ENCODE data around the gene PCNX2.

DNA sequence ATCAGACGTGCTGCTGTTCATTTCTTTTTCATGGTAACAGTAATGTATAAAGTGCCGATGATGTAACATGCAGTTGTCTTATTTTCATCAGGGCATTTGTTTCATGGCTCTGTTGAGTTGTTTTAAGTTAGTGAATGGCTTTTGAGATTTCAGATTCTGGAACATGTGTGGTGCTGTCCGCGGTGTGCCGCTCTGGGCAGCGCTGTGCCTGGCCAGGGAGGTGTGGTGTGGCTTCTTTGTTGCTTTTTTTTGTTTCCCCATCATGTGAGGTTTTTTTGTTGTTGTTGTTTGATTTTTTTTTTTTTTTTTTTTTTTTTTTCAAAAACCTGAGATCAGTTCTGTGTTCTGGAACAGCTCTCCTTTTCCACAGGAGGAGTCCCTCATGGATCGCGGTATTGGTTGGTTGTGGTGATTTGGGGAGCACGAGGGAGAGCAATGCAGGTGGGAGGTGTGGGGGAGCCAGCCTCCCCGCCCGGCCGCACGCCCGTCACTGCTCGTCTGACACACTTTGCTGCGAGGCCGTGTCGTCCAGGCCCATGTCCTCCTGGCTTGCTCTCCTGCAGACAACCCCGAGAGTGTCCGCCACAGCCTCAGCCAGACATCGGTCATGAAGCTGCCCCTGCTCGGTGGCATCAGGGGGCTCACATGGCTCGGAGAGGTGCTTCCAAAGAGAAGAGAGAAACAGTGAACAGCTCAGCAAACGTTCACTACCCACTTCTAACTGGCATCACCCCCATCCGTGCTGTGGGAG is 311.5 kb downstream of the PCNX2 start:
- TF ChIP-seq, protein P1, sequence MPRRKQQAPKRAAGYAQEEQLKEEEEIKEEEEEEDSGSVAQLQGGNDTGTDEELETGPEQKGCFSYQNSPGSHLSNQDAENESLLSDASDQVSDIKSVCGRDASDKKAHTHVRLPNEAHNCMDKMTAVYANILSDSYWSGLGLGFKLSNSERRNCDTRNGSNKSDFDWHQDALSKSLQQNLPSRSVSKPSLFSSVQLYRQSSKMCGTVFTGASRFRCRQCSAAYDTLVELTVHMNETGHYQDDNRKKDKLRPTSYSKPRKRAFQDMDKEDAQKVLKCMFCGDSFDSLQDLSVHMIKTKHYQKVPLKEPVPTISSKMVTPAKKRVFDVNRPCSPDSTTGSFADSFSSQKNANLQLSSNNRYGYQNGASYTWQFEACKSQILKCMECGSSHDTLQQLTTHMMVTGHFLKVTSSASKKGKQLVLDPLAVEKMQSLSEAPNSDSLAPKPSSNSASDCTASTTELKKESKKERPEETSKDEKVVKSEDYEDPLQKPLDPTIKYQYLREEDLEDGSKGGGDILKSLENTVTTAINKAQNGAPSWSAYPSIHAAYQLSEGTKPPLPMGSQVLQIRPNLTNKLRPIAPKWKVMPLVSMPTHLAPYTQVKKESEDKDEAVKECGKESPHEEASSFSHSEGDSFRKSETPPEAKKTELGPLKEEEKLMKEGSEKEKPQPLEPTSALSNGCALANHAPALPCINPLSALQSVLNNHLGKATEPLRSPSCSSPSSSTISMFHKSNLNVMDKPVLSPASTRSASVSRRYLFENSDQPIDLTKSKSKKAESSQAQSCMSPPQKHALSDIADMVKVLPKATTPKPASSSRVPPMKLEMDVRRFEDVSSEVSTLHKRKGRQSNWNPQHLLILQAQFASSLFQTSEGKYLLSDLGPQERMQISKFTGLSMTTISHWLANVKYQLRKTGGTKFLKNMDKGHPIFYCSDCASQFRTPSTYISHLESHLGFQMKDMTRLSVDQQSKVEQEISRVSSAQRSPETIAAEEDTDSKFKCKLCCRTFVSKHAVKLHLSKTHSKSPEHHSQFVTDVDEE (CRISPR knock-in tag; IDR thresholded peaks at IDR 0.05), result no peak
- TF ChIP-seq ZFP3 (CRISPR knock-in tag; IDR thresholded peaks at IDR 0.05) (no peak), TOX (CRISPR knock-in tag; IDR thresholded peaks at IDR 0.05; ENCODE audit: borderline replicate concordance) (no peak), PPARA (CRISPR knock-in tag; IDR thresholded peaks at IDR 0.05; ENCODE audit: borderline replicate concordance) (no peak), SNAI2 (CRISPR knock-in tag; IDR thresholded peaks at IDR 0.05) (no peak), ZC3H10 (CRISPR knock-in tag; IDR thresholded peaks at IDR 0.05) (no peak), OSR1 (CRISPR knock-in tag; IDR thresholded peaks at IDR 0.05) (no peak), ESRRG (CRISPR knock-in tag; IDR thresholded peaks at IDR 0.05) (no peak)
